ENCODE measurements around the gene FSTL4.

The FSTL4 gene

GRCh38 chr5:133364936-133365707 is 247.2 kb downstream of the FSTL4 start:
- DNase-seq (ENCODE audit: low read depth), result no peak

GRCh38 chr5:133363807-133364587 is 248.3 kb downstream of the FSTL4 start:
- DNase-seq (ENCODE audit: low read depth), result no peak

DNA sequence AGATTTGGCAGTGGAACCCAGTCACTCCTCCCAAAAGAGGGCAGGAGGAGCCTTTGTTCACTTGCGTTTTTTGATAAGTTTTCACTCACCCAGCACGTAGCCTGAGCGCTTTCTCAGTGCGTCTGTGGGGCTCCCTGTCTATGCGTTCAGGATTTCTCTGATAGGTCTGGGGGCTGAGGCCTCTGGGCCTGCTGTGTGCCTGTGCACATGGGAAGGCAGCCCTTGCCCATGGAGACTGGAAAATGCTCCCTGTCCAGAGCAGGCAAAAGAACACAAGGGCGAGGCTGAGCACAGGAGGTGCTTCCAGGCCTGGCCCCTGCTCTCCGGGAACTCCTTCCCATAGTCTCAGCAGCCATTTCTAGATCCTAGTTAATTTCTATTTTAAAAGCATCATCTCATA is 249.9 kb downstream of the FSTL4 start:
- DNase-seq (ENCODE audit: low read depth), result no peak

DNA sequence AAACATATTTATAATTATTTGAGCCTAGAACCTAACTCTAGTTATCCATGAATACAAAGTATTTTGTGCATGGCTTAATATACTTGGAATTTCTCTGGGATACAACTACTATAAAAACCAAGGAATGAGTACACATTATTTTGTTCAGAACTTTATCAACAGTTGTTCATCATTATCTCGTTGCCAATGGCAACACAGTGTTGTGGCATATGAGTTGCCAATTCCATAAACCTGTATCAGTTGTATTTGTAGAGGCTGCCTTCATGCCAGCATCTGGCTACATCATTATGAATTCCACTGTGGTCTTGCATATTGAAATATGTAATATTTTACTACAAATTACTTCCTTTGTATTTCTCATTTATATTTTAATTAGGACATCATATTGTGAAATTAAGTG is 250.4 kb downstream of the FSTL4 start:
- no peak for DNase-seq (ENCODE audit: low read depth)

- no peak for DNase-seq (ENCODE audit: low read depth)
Measured at GRCh38 chr5:133360693-133361472, 251.5 kb downstream of the FSTL4 start.

DNA sequence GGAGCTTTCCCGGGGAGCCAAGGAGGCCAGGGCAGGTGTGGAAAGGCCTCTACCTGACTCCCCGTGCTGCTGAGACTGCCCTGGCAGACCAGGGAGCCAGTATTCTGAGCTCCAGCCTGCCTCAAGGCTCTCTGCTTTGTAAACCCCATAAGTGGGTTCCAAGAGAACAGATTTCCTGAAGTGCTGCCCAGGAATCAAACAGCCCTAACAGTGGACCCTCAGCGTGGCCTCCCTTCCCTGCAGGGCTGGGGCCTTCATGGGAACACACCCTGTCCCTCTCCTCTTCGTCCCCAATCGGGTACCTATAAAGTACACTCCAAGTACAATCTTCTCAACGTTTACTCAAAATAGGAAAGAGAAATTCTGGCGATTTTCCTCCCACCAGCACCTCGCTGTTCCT is 252.5 kb downstream of the FSTL4 start:
- no peak for DNase-seq (ENCODE audit: low read depth)

- DNase-seq (ENCODE audit: low read depth), result no peak
Measured at GRCh38 chr5:133358271-133358670, 254.1 kb downstream of the FSTL4 start.

GRCh38 chr5:133357758-133358157 is 254.6 kb downstream of the FSTL4 start:
- no peak for DNase-seq (ENCODE audit: low read depth)

- no peak for DNase-seq (ENCODE audit: low read depth)
Measured at GRCh38 chr5:133356984-133357421, 255.3 kb downstream of the FSTL4 start.

DNA sequence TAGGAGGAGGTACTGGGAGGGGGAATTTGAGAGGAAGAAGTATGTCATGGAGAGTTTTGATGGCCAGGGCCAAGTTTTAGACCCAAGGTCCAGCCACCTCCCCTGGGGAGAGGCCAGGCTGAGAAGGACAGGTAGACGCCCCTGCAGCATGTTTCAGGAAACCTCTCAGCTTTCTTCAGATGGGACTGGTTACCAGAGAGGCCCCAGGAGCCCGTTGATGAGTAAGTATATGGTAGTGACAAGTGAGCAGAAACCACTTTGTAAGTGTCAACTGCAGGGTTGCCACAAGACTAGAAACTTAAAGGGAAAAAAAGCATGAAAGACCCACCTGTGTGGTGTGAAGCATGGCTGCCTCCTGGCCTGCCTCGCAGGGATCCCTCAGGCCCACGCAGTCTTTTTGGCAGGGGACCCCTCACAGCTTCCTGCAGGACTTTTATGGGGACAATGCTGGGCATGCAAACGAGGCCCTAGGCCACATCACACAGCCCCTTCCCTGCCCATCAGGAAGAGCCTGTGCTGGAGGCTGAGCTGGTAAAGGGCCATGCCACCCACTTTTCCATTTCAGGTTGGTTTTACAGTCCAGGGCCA is 255.9 kb downstream of the FSTL4 start:
- DNase-seq (ENCODE audit: low read depth), result no peak

DNA sequence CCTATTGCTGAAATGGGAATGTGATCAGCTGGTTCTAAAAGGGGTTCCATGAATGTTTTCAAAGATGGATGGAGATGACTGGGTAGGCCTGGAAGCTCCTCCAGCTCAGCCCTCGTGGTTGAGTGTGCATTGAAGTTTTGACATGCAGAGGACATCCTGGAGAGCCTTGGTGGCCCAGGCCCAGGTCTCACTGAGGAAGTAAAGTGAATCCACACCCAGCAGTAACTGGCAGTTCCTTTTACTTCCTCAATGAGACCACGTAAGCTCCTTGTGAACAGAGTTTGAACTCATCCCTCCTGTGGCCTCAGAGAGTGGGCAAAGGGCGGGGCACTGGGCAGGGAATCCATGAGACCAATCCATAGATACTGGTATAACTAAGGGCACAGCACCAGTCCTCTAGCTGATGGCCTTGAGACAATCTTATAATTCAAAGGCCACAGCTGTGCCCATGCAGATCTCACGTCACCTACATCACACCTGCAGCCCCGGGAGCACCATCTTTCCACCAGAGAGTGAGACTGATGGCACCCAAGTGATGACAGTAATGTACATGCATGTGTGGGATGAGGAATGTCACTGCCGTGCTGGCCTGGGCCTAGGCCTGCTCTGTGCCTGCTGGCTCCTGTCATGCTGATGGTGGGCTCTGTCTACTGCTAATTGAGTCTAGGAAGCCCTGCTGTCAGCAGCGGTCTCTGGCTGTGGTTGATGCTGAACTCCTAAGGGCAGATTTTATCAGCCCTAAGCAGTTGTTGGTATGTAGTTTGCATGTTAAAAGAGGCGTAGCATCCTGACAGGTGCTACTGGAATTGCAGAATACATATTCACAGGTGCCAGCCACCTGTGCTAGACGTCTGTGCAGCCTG is 257.8 kb downstream of the FSTL4 start:
- no peak for DNase-seq (ENCODE audit: low read depth)

DNA sequence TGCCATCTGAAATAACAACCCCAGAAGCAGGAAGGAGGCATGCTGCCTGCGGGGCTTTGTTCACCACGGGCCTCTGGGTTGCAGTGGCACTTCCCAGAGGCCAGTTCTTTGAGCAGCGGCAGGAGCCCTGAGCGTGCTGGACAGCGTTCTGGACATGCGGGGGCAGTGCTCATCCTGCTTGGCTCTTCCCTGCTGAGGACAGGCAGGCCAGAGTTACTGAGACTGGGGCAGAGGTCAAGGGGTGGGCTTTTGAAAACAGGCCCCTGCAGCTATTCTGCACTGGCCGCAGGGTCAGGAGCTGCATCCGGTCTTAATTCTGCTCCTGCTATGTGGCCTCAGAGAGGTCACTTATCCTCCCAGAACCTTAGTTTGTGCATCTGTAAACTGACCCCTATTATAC is 258.6 kb downstream of the FSTL4 start:
- DNase-seq (ENCODE audit: low read depth), result no peak

GRCh38 chr5:133348406-133348805 is 263.9 kb downstream of the FSTL4 start:
- no peak for DNase-seq (ENCODE audit: low read depth)

GRCh38 chr5:133347039-133347438 is 265.3 kb downstream of the FSTL4 start:
- DNase-seq (ENCODE audit: low read depth), result no peak

- no peak for DNase-seq (ENCODE audit: low read depth)
Measured at GRCh38 chr5:133344266-133344665, 268.1 kb downstream of the FSTL4 start.

GRCh38 chr5:133343196-133343595 is 269.1 kb downstream of the FSTL4 start:
- no peak for DNase-seq (ENCODE audit: low read depth)

GRCh38 chr5:133341915-133342710 is 270.2 kb downstream of the FSTL4 start:
- DNase-seq (ENCODE audit: low read depth), result no peak

DNA sequence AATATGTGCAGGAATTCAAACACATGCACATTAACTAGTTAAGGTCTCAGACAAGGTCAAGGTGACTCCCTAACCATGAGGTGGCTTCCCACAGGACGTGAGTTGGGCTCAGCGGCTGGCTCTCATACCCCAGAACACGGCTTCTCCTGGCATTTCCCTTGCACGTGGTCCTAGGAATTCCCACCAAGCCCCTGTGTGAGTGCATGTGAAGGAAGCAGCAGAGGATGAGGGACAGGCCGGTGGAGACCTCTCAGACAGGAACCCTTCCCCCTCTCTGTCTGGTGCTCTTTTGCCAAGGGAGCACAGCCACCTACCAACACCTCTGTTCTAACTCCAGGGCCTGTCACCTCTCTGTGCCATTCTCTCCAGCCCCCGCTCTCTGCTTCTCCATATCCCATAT is 271.0 kb downstream of the FSTL4 start:
- no peak for DNase-seq (ENCODE audit: low read depth)

DNA sequence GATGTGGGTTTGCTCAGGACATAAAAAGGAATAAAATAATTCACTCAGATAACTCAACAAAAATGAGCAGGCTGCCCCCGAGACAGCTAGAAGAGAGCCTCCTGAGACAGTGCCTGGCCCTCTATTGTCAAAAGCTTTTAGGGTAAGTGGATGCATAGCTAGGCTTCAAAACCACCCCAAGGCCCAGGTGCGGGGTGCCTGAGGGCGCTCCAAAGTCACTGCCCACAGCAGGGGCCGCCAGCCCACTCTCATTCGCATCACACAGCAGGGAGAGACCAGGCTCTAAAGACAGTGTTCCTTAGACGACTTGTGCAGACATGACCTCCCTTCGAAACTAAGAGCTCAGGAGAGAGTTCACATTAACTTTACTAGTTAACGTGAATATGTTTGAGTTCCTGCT is 271.5 kb downstream of the FSTL4 start:
- no peak for DNase-seq (ENCODE audit: low read depth)

DNA sequence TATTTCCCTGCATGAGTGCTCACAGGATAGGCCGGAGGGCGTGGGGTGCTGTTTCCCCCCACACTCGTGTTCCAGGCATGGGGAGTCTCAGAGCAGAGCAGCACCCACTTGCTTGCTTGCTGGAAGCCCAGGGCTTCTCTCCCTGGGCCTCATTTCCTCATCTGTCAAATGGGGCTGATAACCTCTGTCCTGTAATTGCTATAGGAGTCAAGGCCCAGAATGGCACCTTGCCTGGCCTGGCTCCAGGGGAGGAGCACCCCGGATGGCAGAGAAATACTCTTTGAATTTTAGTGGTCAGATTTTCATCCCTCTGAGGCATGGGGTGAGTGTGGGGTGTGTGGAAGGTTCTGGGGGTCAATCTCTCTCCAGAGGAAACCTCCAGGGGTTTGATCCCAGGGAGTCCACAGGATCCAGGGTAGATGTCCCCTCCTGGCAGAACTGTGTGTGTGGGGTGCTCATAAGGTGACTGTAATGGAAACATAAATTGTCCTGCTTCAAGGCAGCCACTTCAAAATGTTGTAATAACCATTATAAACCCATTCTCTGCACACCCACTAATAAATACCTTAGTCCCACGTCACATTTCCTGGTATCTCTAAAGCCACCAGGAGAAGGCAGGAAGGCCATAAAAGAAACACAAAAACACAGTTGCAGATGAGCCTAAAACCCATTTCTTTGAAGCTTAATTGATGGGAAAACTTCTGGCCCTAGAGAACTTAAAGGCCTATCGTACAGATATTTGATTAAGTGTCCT is 272.2 kb downstream of the FSTL4 start:
- DNase-seq (ENCODE audit: low read depth), result peak; percentile 43
